GM18858 (cell line): Measurements from ENCODE around the gene FOXJ2.
"Not testable (repeated sequence)": the region's sequence is repeated elsewhere in the genome, so short reads cannot be mapped to it uniquely, and the experiment has no call there.

Source experiments
- ATAC-seq: cut with Tn5 transposase; IDR thresholded peaks from one replicate; pipeline ENCODE4 v1.9.1; 2021; ENCODE audit not compliant: unreplicated experiment

The FOXJ2 gene

DNA sequence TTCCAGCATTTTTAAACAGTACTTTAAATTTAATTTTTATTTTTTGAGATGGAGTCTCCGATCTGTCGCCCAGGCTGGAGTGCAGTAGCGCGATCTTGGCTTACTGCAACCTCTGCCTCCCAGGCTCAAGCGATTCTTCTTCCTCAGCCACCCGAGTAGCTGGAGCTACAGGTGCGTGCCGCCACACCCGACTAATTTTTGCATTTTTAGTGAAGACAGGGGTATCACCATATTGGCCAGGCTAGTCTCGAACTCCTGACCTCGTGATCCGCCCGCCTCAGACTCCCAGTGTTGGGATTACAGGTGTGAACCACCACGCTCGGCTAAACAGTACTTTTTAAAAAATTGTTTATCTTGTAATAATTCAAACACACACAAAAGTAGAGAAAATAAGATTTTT is 4.2 kb upstream of the FOXJ2 start:
- no peak for ATAC-seq

DNA sequence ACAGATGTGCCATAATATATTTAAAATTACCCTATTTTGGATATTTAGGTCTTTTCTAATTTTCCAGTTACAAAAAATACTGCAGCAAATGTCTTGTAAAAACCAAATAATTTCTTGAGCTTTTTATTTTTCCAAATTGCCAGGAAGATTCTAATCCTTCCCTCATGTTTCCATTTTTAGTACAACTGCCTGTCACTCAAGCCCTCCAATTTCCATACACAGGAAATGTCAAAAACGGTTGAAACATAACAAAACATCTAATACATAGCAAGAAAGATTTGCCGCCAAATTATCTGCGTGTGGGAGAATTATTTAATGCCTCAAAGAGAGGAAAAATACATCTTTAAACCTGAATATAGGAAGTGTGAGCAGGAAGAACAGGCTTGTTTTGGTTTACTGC is 2.3 kb upstream of the FOXJ2 start:
- ATAC-seq: no peak

DNA sequence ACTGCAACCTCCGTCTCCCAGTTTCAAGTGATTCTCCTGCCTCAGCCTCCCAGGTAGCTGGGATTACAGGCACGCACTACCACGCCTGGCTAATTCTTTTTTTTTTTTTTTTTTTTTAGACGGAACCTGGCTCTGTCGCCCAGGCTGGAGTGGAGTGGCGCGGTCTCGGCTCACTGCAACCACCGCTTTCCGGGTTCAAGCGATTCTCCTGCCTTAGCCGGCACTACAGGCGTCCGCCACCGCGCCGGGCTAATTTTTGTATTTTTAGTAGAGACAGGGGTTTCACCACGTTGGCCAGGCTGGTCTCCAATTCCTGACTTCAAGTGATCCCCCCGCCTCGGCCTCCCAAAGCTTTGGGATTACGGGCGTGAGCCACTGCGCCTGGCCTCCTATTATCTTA is 1.5 kb upstream of the FOXJ2 start:
- ATAC-seq: not testable (repeated sequence)

DNA sequence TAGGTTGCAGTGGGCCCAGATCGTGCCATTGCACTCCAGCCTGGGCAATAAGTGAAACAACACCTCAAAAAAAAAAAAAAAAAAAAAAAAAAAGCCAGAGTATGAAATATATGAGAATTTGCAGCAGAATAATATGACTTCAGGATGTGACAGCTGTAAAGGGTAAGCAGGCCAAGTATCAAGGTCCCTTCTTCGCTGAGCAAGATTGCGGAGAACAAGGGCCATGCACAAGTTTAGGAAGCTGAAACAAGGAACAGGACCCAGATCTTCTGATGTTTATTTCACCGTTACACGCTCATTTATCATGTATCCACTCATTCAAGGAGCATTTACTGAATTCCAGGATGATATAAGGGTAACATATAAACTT is 659 bp upstream of the FOXJ2 start:
- no peak for ATAC-seq

DNA sequence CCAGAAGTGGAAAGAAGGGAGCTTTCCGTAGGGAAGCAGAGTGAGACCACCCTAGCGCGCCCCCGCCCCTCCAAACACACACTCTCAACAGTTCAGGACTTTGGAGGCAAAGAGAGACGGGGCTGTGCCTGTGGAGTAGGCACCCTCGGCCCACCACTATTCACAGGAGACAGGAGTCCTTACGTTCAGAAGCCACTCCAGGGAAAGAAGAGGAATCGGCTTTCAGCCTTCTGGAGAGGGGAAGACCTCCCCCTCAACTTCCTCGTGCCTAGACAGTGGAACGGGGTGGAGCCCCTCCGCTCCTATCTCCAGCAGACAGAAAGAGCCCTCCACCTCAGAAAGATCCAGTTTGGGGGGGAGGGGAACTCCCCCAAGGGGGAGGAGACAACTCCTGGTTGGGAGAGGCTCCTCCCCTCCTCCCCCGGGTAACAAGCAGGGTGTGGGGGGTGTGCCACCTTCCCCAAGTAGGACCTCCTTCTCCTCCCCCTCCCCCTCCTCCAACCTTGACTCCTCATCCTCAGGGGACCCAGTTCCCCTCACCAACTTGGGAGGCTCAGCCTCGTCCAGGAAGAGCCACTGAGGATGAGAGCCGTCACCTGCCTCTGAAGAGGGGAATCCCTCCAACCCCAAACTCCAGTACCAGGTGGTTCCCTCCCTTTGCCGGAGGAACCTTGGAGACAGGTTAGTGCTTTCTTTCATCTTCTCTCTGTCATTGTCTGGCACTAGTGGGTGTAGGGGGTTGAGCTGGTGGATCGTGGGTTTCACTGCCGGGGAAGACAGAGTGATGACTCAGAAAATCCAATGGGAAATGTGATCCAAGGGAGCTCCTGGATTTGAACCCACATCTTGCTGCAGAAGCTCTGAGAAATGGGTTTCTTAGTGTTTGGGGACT is 883 bp downstream of the FOXJ2 start:
- no peak for ATAC-seq

DNA sequence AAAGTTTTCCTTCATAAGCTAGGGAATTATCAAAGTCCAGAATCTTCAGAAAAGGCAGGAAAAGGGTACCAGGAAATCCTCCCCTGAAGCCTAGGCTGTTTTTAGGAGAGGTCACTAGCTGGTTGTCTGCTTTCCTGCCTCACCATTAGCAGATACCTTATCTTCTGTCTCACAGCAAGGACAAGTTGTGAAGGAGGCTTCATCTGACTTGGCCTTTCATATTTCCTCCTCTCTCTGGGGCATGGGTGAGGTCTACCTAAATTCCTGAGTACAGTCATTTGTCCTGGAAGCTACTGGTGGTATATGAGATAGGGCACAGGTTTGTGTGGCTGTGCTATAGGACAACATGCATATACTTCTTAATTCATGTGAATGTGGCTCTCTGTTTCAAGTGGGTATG is 2.3 kb downstream of the FOXJ2 start:
- no peak for ATAC-seq

DNA sequence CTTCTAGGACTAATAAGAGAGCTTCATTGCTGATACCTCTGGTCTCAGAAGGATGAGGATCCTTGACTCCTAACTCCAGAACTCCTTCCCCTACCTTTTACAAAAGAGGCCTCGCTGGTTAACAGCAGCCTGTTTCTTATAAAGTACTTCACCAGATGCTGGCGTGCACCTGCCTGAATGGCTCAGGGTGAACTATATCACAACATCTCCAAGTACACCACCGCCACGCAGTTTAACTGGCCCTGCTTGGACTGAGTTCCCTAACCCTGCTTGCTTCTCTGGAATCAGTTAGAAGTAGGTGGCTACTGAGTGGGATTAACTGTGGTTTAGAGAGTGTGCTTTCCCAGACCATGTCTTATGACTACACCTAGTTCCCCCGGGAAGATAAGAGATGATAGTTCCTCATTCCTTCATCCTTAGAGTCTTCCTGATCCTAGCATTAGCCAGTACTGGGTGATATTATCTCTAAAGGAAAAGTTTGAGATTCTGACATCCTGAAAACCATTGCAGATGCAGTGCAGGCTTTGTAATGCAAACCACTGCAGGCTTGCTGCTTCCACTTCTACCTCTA is 3.0 kb downstream of the FOXJ2 start:
- ATAC-seq: no peak

DNA sequence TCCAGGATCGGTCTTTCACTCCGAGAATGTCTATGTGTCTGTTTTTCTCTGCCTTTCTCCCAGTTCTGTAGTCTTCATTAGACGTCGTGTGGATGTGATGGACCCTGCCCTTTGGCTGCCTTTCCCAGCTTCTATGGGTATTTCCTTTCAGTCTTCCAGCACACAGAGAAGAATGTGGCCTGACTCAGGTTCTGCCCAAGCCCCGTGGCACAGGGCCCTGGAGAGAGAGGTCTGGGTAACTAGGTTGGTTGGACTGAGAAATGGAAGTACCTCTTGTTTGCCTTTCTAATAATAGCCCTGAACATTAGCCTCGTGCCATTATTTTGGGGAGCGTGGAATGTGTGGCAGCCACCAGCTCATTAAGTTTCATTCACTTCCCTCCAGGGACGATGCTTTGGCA is 3.8 kb downstream of the FOXJ2 start:
- no peak for ATAC-seq

DNA sequence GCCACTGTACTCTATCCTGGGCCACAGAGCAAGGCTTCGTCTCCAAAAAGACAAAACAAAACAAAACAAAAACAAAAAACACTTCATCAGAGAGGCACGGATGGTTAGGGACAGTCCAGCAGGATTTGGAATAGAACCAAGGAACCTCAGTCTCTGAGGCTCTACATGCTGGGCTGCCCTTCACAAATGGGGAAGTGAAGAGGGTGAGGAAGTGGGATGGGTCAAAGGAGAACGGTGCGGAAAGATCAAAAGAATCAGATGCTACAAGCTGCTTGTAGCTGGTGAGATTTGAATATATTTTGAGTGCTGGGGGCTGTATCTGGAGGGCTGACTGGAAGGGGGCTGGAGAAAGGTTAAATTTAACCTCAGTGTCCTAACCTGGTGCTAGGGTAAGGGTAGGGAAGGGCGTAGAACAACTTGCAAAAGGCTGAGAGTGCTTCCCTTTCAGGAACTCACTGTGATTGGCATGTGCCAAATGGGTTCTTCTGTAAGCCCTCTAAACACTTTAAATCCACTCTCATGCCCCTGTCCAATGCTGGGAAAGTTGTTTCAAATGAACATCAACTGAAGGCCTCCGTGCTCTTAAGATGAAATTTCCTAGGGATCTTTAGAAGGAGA is 4.6 kb downstream of the FOXJ2 start:
- ATAC-seq: no peak

DNA sequence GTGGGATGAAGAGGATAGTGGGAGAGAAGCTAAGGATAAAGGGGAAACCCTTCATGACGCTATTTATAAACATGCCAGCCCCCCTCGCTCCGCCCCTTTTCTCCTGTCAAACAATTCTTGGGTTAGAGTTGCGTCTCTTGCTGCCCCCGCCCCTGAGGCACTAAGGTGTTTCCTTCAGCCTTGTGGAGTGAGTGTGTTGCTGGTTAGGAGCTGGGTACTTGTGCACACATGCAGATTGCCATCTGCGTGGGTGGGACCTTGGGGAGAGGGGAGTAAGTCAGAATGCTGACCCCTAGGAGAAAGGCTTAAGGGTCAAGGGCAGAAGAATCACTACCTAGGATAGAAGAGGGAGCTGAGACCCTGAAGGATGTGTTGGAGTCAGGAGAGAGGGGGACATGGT is 5.4 kb downstream of the FOXJ2 start:
- ATAC-seq: no peak

DNA sequence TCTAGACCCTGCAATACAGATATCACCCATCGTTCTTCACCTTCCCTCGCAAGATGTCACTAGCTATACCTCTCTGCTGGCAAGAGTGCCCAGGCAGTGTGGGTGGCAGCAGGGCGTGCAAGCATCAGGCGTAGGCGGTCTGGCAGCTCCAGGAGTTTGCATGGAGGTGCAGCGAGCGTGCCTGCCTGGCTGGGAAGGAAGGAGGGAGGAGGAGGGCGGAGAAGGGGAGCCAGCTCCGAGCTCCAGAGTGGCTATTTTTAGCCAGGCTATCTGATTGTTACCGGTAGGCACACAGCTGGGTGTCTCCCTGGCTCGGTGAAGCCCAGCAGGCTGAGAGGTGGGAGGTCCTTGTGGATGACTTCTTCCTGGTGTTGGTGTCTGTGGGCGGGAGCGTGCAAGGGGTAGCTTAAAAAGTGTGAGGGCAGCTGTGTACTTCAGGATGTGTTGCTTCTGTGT is 6.2 kb downstream of the FOXJ2 start:
- no peak for ATAC-seq

DNA sequence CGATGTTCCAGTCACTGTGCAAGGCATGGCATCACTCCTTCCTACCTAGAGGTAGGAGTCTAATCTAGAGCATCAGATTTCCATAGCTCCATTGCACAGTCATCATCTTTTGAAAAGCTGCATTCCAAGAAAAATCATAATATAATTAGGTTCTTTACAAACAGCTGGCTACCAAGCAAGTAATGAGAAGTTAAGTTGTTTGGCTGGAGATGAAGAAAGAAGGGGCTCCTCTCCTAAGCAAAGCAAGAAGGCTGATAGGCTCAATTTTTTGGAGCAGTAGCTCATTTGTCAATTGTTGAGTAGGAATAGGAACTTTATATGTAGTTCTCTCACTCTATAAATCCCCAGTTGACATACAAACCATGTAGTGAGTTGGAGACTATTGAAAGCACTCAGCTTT is 8.3 kb downstream of the FOXJ2 start:
- no peak for ATAC-seq

DNA sequence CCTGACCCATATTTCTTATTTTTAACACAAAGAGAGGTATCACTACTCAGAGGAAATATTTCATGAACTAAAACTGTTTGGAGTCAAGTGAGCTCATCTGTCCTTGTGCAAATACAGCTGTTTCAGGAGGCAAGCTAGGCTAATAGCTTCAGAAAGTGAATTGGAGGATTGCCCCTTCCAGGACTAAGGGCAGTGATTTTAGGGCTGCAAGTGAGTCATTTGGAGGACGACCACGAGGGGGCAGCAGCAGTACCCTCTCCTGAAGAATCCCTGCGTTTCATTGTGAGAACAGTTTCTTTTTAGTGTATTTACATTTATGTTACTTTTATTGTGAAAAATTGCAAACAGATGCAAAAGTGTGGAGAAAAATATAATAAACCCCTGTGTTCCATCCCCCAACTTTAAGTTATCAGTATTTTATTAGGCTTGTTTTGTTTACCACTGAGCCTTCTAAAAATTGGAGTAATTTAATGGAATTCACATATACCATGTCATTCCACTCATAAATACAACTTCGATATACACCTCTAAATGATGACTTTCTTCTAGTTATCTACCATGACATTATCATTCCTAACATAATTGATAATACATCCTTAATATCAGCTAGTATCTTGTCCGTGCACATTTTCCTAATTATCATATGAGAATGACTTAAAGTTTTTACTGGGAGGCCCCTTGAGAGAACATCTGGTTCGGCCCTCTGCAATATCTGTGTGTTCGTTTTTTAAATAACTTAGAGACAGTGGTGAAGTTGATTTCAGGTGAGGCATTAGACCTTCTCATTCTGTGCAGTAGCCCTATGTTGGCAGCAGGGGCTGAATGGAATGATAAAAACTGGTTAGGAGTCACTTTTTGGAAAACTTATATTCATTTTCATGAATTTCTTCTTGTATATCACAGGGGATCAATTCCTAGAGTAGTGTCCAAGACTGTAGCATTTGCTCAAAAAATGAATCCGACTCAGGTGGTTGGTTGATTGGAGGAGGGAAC is 13.7 kb downstream of the FOXJ2 start:
- no peak for ATAC-seq

DNA sequence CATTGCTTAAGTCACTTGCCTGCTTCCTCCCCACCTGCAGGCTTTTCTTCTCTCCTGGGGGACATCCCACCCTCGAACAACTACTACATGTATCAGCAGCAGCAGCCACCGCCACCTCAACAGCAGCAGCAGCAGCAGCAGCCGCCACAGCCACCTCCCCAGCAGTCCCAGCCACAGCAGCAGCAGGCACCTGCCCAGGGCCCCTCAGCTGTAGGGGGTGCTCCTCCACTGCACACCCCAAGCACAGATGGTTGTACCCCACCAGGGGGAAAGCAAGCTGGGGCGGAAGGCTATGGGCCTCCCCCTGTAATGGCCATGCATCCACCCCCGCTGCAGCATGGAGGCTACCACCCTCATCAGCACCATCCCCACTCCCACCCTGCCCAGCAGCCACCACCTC is 15.3 kb downstream of the FOXJ2 start:
- ATAC-seq: no peak

DNA sequence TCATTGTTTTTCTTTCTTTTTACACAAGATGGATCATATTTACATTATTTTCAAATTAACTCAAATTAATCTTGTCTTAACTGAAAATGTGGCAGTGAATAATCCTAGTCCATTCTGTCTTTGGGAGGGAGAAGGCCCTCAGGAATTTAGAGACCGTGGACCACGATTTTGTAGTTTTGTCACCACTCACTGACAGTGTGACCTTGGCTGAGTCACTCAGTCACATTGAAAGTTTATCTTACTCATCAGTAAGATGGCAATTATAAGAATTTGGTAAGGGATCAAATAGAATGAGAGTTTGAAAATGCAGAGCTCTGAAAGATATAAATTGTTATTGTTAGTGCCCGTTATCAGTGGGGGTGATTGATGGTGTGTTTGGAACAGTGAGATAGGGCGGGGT is 16.4 kb downstream of the FOXJ2 start:
- no peak for ATAC-seq

DNA sequence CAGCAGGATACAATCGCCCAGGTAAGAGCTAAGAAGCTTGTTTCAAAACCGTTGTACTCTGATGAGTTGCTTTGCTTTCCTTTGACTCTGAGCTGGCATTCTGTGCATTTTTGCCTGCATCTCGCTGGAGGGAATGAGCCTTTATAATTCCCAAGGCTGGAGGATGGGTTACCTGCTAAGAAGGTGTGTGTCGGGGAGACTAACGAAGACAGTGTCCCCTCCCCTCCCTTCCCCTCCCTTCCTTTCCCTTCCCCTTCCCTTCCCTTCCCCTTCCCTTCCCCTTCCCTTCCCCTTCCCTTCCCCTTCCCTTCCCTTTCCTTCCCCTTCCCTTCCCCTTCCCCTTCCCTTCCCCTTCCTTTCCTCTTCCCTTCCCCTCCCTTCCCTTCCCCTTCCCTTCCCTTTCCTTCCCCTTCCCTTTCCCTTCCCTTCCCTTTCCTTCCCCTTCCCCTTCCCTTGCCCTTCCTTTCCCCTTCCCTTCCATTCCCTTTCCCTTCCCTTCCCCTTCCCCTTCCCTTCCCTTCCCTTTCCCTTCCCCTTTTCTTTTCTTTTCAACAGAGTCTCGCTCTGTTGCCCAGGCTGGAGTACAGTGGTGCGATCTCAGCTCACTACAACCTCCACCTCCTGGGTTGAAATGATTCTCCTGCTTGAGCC is 18.2 kb downstream of the FOXJ2 start:
- ATAC-seq: no peak

DNA sequence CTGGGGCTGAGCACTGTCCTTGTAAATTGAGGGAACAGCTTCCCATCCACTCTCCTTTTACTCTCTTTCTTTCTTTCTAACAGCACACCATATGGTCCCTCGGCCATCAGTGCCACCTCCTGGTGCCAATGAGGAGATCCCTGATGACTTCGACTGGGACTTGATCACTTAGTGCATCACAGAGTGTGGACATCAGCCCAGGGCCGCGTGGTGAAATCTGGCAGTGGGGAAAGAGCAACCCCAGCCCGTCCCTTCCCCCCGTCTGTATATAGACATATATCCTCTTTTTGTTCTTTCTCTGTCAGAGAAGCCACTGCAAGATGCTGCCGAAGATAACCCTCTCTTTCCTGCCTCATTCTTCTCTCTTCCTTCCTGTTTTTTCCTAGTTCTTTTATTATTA is 20.2 kb downstream of the FOXJ2 start:
- no peak for ATAC-seq

DNA sequence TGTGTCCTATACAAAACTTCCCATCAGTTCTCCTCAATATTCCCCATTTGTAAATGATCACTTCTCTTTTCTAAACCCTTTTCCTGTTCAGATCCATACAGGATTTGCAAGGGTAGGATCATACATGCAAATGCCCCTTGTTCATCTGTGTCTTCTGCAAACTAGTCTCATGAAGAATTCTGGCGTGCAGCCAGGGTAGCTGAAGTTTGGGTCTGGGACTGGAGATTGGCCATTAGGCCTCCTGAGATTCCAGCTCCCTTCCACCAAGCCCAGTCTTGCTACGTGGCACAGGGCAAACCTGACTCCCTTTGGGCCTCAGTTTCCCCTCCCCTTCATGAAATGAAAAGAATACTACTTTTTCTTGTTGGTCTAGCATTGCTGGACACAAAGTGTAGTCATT is 22.3 kb downstream of the FOXJ2 start:
- ATAC-seq: no peak

DNA sequence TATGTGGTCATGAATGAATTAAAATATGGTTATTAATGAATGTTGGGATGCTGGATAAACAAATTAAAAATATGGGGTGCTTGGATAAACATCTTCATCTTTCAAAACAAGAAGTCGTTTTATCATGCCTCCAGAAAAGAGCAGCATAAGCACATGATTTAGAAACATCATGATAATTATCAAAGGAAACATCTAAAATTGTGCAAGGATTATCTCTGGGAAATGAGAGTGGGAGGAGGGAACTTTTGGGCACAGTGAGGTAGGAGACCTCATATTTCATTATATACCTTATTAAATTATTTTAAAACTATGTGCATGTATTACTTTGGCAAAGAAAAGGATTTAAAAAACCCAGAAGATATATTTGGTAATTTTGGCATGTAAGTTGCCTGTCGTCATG is 24.8 kb downstream of the FOXJ2 start:
- no peak for ATAC-seq

DNA sequence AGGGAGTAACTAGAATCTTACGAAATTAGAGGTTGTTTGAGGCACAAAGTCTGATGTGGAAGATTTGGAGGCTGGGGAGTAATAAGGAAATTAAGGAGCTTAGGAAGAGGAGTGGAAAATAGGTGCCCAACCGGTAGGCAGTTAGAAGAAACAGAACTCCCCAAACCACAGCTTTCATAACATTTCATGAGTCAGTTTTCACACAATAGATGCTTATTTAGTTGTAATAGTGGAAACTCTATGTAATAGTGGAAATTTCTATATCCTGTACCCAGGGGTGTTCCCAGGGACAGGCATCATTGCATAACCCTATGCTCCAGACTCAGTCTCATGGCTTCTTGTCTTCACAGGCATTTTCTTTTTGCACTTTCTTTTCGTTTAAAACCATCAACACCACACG is 25.3 kb downstream of the FOXJ2 start:
- no peak for ATAC-seq

DNA sequence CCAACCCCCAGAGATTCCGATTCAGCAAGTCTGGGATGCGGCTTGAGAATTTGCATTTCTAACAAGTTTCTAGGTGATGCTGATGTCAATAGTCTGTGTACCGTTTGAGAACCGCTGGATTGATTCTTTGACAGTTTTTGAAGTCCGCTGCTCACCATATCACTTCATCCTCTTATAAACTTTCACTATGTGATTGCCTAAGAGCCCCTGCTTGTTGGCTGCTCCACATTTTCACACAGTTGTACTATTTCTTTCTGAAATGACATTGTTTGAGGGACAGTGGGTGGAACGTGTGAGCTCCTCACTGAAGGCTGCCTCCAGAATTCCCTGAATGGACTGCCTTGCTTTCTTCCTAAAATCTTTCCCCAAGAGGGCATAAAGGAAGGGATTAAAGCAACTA is 26.0 kb downstream of the FOXJ2 start:
- ATAC-seq: no peak
